ENCODE data around the gene GAMT.

Gene GAMT

DNA sequence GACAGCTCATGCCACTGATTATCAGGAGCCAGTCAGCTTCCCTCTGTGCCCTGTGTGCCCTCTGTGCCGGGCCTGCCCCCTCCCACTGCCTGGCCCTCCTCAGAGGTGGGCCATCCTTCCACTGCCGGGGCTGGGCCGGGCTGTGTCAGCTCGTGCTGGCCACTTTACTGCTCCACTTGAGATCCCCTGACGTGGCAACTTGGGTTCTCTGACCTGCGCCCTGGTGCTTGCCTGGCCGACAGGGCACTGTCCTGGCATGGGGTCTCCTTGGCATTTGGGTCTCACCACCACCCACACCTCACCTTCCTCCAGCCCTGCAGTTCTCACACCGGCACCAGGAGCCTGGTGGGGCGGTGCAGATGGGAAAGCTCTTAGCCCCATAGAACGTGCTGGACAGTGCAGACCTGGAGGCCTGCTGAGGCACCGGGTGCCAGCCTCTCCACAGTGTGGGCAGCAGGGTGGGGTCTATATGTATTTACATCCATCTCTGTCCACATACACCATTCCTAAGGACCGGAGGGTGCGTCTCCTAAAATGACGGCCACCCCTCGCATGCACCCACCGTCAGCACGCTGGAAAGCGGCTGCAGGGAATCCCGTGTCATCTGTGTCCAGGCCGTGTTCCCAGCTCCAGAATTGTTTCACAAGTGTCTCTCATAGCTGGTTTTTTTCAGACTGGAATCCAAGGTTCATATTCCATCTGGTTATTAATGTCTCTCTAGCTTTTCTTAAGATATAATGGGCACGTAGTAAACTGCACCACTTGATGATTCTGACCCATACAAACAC lies 17.8 kb upstream of the GAMT start:
- DNase-seq, result no peak

DNA sequence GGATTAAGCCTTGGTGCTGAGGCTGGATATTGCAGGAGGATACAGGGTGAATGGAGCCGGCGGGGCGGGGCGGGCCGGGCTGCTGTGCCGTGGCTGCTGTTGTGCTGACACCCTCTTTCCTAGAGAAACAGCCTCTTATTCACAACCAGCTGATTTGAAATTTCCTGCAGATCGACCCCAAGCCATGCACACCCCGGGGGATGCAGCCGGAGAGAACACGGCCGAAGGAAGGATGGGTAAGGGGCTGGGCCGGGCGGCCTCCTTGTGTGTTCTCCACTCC lies 17.1 kb upstream of the GAMT start:
- no peak for DNase-seq

DNA sequence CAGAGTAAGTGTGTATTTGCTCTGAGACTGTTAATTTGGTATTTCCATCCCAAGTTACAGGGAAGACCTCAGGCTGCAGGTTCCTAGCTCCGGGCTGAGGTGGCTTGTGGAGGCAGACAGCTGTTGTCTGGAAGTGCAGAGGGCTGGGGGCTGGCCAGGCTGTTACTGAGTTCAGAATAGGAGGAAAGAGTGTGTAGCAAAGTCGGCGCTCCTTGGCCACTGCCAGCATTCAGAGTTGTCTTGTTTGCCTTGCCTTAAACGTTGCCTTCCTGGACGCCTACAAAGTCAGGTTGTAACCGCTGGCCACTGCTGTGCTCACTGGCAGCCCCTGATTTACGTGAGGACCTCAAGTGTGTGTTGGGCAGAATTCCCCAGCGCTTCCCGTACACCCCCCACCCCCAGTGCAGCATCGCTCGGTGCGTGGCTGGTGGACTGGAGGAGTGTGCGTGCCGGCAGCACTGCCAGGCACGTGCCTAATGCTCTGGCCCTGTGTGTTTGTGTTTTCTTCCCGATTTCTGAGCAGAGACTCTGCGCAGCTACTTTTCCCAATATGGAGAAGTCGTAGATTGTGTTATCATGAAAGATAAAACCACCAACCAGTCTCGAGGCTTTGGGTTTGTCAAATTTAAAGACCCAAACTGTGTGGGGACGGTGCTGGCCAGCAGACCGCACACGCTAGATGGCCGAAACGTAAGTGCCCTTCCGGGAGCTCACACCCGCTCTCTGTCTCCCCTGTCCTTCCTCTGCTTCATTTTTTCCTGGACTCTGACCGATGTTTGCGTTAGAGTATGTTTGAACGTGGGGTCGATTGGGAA lies 16.5 kb upstream of the GAMT start:
- DNase-seq, result peak in 7 of 56 donors; percentile 16 to 43 (median 23)

DNA sequence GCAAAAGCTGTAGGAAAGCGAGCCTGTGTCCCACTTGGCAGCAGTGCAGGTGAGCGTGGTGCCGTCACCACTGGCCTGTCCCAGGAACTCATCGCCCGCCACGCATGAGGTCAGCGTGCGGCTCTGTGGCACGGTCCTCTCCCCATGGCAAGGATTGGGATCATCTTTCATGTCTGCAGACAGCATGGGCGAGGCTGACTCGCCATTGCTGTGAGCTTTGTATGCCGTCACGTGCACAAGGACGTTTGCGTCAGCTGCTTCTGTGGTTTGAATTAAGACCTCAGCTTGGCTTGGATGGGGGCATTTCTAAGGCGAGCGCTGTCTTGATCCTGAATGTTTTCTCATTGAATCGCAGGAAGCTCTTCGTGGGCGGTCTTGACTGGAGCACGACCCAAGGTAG lies 15.8 kb upstream of the GAMT start:
- peak in 17 of 56 donors; percentile 7 to 49 (median 23) for DNase-seq

DNA sequence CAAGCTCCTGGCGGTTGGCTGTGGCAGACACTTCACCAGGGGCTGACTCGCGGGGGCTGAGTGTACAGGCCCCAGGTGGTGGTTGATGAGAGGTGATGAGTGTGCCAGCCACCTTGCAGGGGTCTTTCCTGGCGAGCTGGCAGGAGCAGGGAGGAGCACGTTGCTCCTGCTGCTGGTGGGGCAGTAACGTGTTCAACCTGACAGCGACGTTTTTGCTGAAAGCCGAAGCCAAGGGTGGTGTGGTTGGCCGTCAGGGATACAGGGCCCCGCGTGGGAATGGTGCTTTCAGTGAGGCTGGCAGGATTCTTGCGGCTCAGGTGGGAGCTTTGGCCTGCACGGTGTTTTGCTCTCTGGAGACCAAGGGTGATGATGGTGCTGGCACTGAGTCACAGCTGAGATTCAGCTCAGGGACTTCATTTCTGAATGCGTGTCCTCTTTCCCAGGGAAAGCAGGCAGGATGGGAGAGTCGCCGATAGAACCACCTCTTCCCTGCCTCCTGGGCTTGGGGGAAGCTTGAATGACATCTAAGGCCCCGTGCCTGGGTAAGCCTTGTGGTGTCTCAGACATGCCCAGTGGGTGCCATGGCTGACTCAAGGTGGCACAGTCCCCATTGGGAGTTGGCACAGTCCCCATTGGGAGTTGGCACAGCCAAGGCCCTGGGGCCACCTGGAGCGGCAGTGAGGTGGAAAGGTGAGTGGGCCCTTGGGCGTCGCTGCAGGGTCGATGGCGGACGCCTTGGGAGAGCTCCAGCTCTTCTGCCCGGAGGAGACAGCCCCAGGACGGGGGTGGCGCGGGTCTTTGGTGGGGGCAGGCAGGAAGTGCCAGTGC lies 14.9 kb upstream of the GAMT start:
- peak in 5 of 56 donors; percentile 27 to 58 (median 45) for DNase-seq

DNA sequence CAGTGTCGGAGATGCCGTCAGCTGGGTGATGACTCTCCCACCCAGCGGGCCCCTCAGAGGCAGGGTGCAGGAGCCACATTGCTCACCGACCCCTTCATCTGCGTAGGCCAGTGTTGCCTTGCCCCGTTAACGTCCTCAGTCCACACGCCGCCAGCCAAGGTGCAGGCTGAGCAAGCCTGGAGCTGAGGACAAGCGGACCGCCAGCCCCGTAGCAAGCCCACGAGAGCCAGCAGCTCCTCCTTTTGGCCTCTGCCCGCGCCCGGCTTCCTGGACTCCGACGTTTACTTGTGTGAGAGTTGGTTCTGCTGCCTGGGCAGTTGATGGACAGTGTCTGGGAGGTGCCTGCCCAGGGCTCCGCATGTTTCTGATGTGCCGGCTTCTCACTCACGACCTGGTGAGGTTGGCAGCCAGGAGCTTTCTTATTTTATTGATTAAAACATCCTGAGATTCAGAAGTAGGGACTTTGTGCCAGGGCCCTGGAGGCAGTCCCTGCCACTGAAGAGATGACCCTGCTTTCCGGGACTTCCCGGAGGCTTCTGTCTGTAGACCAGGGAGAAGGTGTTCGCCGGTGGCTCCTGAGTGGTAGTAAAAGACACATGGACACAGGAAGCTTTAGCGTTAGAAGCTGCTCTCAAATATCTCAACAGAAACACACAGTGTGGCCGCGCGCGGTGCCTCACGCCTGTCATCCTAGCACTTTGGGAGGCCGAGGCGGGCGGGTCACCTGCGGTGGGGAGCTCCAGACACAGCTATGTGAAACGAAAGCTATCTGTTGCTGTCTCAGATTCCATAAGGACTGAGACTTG lies 11.9 kb upstream of the GAMT start:
- DNase-seq, result no peak

DNA sequence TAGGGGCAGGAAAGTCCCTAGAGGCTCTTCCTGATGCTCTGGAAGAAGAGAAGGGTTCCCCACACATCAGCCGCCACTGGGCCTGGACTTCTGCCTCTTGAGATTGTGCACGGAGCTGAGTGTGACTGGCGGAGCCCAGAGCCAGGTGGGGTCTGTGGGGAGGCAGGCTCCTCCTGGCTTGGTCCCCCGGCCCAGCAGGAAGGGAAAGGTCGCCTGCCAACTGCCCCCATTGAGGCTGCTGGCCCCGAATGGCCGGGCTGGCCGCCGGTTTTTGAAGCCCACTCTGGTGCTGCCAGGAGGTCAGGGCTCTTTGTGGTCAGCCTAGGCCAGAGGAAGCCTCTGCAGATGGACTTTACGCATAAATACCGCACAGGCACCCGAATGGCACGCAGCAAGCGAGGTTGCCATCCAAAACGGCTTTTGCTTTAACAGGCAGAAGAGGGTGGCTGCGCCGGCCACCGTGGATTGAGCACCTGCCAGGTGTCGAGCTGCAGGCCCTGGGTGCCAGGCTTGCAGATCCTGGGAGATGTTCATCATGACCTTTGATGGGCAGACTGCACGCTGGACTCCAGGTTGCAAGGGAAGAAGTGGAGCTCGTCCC lies 11.1 kb upstream of the GAMT start:
- no peak for DNase-seq

DNA sequence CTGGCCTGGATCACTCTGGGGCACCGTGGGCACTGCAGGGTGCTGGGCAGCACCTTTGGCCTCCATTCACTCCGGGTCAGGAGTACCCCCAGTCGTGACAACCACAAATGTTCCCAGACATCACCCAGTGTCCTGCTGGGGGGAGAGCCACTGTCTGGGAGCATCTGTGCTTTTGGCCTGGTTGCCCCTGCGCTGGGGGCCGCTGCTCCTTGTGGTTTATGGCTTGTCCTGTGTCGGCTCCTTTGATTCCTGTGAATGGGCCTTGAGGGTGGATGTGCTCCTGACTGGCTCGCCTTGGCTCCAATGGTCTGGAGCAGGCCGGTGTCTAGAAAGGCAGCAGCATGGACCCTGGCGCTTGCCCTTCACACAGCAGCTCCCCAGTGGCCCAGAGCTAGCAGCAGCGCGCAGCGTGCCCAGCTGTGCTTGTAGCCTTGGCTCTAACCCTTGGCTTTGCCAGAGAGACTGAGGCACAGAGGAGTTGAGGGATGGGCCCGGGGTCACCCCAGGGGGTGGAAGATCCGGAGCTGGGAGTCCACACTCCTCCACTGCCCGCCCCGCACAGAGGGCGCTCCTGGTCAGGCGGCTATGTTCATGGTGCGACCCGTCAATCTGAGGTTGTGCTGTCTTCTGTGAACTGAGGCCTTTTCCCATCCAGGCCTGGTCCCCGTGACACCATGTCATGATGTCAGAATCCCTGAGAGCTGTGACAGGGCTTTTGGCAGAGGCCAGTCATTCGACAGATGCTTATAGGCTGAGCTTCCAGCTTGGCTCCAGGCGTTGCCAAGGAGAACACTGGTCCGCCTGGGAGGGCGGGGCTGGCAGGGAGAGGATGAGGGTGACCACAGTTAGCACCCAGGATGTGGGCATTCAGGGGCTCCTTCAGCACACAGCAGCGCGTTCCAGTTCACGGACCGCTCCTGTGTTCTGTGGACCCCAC lies 10.2 kb upstream of the GAMT start:
- DNase-seq, result peak in 55 of 56 donors; percentile 7 to 98 (median 90)

DNA sequence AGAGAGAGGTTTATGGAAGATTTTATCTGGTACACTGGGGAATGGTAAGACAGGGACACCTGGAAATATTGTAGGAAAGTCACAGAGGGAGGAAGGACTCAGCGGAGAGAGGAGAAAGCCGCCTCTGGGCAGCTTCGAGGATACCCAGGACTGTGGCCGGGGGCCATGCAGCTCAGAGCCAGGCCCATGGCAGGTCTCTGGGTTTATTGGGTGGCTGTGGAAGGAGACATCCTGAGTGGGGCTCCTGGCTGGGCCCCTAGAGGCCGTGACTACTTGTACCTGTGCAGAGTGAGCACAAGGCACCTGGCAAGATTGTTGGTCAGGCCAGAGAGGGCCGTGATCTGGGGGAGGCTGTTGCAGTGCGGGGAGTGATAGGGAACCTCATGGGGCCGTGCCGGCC lies 9.4 kb upstream of the GAMT start:
- DNase-seq, result no peak

DNA sequence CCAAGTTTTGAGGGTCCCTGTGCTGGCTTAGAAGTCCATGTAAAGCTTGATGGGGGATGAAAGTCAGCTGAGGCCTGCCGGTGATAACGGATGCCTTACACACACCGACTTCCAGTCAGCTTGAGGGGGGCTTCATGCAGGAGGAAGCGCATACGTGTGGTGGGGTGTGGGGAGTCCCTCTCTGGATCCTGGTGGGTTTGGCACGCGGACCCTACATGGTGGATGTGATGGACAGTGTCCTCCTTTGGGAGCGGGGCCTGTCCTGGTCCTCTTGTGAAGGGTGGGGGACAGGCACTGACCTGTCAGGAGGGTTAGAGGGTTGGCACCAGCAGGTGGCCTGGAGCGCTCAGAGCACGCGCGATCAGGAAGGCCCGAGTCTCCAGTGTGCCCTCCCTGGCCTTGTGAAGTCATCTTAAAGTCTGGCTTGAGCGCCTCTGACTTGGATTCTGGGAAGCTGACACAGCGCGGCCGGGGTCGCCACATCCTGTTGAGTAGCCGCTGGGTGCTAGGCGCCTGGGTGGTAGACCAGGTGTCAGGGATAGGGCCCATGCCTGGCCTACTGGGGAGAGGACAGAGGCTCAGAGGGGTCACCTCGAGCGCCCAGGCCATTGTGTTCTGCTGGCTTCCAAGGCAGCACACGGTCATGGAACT lies 8.9 kb upstream of the GAMT start:
- DNase-seq, result no peak

DNA sequence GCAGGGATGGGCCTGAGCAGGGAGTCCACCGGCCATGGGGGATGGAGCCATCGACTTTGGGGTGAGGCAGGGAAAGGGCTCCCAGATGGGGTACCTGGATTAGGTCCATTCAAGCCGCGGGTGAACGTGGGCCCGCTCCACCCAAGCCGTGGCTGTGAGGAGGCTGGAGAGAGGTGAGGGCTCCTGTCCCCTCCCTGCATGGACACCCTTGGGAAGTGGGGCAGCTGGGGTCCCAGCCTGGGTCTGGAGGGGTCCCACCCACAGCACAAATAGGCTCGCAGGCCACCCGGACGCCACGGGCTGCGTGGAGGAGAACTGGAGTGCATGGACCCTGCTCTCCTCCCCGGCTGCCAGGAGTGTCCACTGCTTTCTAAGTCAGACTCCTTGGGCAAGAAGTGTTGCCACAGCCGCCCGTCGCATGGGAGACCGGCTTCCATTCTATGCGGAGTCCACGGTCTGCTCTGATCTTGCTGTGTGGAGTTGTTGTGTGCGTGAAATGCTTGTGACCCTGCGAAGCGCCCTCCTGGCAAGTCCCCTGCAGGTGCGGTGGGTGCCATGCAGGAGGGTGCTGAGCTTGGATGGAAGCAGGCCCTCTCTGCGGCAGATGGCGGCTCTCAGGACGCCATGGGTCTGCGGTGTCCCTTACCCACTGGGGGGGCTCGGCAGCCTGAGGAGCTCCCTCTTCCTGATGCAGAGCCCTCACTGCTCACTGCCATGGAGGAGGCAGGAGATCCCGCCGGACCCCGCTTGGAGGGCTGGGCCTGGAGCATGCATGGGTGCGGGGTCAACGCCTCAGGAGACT lies 8.1 kb upstream of the GAMT start:
- DNase-seq, result no peak

DNA sequence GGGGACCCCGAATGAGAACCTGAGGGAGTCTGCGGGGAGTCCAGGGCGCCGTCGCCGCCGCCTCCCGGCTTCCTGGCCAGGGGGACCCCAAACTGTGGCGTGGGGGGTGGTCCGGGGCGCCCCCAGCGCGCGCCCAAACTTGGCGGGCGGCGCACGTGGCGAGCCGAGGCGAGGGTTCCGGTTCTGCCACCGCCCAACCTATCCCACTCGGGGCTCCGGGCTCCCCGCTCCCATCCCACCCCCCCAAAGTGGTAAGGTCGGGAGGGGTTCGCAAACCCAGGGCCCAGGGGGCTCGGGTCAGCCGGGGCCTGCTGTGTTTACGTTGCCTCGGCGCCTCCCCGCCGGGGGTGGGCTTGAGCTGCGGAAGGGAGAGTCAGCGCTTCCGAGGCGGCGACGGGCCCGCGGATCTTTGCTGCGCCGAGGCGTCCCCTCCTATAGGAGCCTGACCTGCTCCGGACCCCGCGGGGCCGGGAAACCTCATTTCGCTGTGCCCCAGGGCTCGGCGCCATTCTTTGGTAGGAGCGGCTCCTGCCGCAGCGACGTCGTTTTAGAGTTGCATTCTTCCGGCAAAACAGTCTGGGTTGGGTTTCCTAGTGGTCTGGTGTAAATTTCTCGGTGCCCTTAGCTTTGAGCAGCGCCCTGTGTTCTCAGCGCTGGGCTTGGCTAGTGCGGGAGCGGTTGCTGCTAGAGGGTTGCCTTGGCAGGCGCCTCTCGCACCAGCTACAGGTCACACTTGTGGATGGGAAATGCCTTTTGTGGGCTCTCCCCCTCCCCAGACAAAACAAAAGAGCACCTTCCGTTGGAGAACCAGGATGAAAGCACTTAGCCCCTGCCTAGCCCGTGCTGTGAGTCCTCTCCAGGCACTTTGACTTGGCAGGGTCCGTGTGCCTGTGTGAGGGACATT lies 7.2 kb upstream of the GAMT start:
- peak in 6 of 56 donors; percentile 12 to 52 (median 44) for DNase-seq

DNA sequence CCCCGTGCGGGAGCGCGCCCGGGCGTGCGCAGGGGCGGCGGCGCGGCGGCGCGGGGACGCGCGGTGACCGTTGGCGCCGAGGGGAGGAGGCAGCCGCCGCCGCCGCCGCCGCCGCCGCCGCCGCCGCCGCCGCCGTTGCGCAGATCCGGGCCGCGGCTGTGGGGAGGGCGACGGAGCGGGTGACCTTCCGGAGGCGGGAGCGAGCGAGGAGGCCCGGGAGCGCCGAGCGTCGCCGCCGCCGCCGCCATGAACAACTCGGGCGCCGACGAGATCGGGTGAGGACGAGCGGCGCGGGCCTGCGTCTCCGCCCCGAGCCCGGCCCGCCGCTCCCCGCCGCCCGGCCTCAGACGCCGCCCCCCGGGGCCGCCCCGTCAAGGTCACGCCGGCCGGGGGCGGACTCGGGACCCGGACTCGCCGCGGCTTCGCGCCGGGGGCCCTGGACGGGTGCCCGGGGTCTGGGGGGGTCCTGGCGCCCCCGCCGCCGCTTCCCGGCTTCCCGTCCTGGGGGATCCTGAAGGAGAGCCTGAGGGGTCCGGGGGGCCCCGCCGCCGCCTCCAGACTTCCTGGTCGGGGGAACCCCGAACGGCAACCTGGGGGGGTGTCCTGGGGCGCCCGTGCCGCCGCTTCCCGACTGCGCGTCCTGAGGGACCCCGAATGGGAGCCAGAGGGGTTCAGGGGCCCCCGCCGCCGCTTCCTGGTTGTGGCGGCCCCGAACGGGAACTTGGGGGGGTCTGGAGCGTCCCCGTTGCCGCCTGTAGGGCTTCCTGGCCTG lies 6.4 kb upstream of the GAMT start, which contains the start of gene DAZAP1:
DAZAP1 (plus strand) TSS at position 59 of the 772 bp plus-strand sequence; CDS start at position 247, 188 bp downstream.
- DNase-seq, result peak in 2 of 56 donors; percentile 26 to 56

DNA sequence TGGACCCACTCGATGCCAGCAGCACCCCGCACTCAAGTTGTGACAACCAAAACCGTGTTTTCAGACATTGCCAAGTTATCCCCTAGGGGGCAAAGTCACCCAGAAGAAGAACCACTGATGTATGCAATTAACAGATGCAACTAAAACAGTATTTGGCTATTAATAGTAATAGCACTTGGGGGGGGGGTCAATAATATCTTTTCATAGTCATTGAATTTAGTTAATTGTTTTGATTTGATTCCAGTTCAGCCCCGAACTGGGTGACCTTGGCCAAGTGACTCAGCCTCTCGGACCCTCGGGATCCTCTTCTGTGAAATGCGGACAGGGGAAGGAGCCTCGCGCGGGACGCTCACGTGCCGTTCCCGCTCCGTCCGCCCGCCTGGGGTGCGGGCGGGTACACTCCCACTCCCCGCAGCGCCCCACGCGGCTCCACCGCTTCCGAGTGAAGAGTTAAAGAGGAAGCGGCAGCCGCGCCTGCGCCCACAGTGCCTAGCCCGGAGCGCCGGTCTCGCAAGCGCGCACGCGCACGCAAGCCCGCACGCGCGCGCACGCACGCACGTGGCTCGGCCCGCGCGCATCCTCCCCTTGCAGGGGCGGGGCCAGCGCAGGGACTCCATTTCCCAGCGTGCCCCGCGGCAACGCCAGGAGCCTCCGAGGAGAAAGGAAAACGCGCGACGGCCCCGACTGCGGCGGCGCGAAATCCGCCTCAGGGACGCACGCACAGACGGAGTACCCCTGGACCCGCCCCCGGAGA lies 5.6 kb upstream of the GAMT start:
- peak; percentile 56 to 100 (median 97) for DNase-seq

DNA sequence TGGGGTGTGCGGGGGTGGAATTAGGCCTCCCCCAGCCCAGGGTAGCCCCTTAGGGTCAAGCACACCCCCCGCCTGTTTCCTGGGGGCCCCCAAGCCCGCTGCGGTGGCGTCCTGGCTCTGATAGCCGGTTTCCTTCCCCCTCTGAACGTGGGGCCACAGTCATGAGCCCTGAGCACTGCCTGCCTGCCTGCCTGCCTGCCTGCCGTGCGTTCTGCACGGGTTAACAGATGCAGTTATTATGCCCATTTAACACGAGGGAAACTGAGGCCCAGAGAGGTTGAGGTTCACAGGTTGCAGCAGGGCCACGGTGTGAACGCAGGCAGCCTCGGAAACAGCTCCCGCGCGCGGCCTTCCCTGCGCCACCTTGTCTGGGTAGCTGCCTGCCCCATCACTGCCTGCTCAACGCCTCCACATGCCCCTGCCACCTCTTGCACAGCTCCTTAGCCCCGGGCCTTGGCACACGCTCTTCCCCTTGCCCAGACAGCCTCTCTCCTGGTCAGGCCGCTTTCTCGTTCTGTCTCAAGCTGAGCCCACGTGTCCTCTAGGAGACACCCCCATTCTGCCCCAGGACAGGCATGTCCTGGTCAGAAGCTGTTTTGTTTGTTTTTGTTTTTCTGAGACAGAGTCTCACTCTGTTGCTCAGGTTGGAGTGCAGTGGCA lies 1.2 kb upstream of the GAMT start:
- DNase-seq, result no peak

Data from nucleus accumbens (tissue), 56 donors.